ENCODE data around the gene CASKIN1. TPM values are rescaled to one million over a fixed set of nuclear protein-coding genes. Genes with fewer than 3 reads are reported as not detected.

The CASKIN1 gene
- total RNA-seq, 1 experiment from 2014 or later = 7.9 TPM

DNA sequence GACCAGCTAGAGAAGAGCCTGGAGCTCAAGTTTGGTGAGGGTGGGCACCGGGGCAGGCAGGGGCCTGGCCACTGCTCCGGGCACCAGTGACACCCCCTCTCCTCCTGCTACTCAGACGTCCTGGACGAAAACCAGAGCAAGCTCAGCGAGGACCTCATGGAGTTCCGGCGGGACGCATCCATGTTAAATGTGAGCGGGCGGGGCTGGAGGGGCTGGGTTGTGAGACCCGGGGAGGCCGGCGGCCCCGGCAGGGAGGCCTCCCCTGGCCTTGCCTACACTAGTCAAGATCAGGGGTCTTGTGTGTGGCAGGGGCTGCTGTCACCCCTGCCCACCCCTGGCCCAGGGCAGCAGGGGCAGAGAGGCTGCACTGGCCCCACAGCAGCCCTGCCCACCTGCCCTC is 23.0 kb downstream of the CASKIN1 start:
- no peak overlapping the region for H3K27ac ChIP-seq (ENCODE audit: insufficient read length, low read depth, low read length)
- H3K4me1 Mint-ChIP-seq = no peaks in the 10 kb centered on the region

More for the DNA sequence above, 23.0 kb downstream of the CASKIN1 start:
- no peak overlapping the region for H3K4me2 ChIP-seq (ENCODE audit: insufficient read depth, insufficient read length, low read length)
- H4K5ac ChIP-seq (ENCODE audit: insufficient read length, low read depth, low read length) = no peak overlapping the region
- no peak overlapping the region for H2BK20ac ChIP-seq (ENCODE audit: low read depth, low read length, poor library complexity, severe bottlenecking)
- H2AK5ac ChIP-seq (ENCODE audit: insufficient read length, low read length) = no peak overlapping the region
- no peak overlapping the region for H3K4ac ChIP-seq (ENCODE audit: low read depth, low read length)
- Mint-ChIP-seq H3K4me3 (no peak overlapping the region; a peak in 1 of 5 replicates), H3K36me3 (ENCODE audit: insufficient read depth in 1 of 3, low read depth in 3 of 3) (peaks cover 11 to 47% (median 43%) of the 10 kb centered on the region in 3 experiments), H3K27ac (peak overlapping the region in 2 of 3 experiments; percentile 70 to 92; a peak in 2 of 7 replicates), H3K9me3 (no peaks in the 10 kb centered on the region), H3K27me3 (ENCODE audit: low read depth) (no peaks in the 10 kb centered on the region)
- H3K4me1 ChIP-seq (ENCODE audit: insufficient read depth, low read length) = no peaks in the 10 kb centered on the region
- DNase-seq = no peak
- no peak overlapping the region for H2BK15ac ChIP-seq (ENCODE audit: low read depth, low read length)
- WGBS (ENCODE audit: extremely low coverage, insufficient read length, low lambda C conversion rate) = no CpG with 5 or more reads among the region's 14 CpGs
- no peak overlapping the region for H3K9ac ChIP-seq (ENCODE audit: extremely low read depth, insufficient read length, low read length)
- H3K18ac ChIP-seq (ENCODE audit: insufficient read length, low read depth, low read length) = no peak overlapping the region
- H3K27me3 ChIP-seq (ENCODE audit: insufficient read depth, low read length) = no peaks in the 10 kb centered on the region
- no peaks in the 10 kb centered on the region for H3K9me3 ChIP-seq (ENCODE audit: control insufficient read depth, low read depth, low read length)
- H4K91ac ChIP-seq (ENCODE audit: insufficient read length, low read depth, low read length) = no peak overlapping the region
- H3K79me2 ChIP-seq (ENCODE audit: insufficient read depth, low read length) = no peaks in the 10 kb centered on the region
- H4K20me1 ChIP-seq (ENCODE audit: control insufficient read depth, insufficient read depth, insufficient read length) = peaks cover 2% of the 10 kb centered on the region
- TF ChIP-seq, protein P1, sequence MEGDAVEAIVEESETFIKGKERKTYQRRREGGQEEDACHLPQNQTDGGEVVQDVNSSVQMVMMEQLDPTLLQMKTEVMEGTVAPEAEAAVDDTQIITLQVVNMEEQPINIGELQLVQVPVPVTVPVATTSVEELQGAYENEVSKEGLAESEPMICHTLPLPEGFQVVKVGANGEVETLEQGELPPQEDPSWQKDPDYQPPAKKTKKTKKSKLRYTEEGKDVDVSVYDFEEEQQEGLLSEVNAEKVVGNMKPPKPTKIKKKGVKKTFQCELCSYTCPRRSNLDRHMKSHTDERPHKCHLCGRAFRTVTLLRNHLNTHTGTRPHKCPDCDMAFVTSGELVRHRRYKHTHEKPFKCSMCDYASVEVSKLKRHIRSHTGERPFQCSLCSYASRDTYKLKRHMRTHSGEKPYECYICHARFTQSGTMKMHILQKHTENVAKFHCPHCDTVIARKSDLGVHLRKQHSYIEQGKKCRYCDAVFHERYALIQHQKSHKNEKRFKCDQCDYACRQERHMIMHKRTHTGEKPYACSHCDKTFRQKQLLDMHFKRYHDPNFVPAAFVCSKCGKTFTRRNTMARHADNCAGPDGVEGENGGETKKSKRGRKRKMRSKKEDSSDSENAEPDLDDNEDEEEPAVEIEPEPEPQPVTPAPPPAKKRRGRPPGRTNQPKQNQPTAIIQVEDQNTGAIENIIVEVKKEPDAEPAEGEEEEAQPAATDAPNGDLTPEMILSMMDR (conservative IDR thresholded peaks at IDR 0.05) = no peak
- H3K56ac ChIP-seq (ENCODE audit: insufficient read length, low read depth, low read length) = no peak overlapping the region
- no peak overlapping the region for H2BK5ac ChIP-seq (ENCODE audit: insufficient read length, low read length)
- H3K23me2 ChIP-seq (ENCODE audit: insufficient read length, low read depth, low read length, poor library complexity, severe bottlenecking) = peaks cover 4% of the 10 kb centered on the region
- no peak overlapping the region for H3K23ac ChIP-seq (ENCODE audit: insufficient read length, low read depth, low read length)
- H4K8ac ChIP-seq (replicated peaks; ENCODE audit: insufficient read length, low read depth, low read length) = no peak overlapping the region
- H3K14ac ChIP-seq (ENCODE audit: insufficient read depth, low read length) = no peak overlapping the region
- no peak overlapping the region for H3T11ph ChIP-seq (ENCODE audit: low read length)
- no peak overlapping the region for H2BK120ac ChIP-seq (ENCODE audit: low read depth, low read length, poor library complexity, severe bottlenecking)
- no peak overlapping the region for H2BK12ac ChIP-seq (ENCODE audit: insufficient read length, low read depth, low read length)
- no peaks in the 10 kb centered on the region for H3K79me1 ChIP-seq (ENCODE audit: insufficient read depth, low read depth, low read length, poor library complexity, severe bottlenecking)
- H2AFZ ChIP-seq (ENCODE audit: low read length) = no peak overlapping the region

All from H9 (cell line).